A673 (cell line): Measurements from ENCODE around the gene TBC1D16. TPM values are rescaled to one million over a fixed set of nuclear protein-coding genes. Genes with fewer than 3 reads are reported as not detected.

Experiments used
- BruUV-seq: library from RNA; stranded (reverse); fragments of 400-500 nt; replicated peaks from 2 replicates; lab custom pipeline; 2021; lab: Mats Ljungman, UMichigan
- CTCF ChIA-PET: fragments of 300-600 bp; sonication (Branson Sonifier 250); formaldehyde crosslinking; loops from one replicate; lab custom pipeline; 2022; ENCODE audit warnings: antibody characterized with exemption; lab: Charles Lee
- POLR2A ChIA-PET: fragments of 300-600 bp; sonication (Branson Sonifier 250); formaldehyde crosslinking; loops from one replicate; lab custom pipeline; 2022; ENCODE audit warnings: antibody characterized with exemption; ENCODE audit not compliant: low non-redundant PET; lab: Charles Lee
- DNase-seq: peaks from one replicate; pipeline ENCODE4 v3.0.0-alpha.2; 2015; ENCODE audit warnings: low spot score
- H3K27ac ChIP-seq: fragments of 200-600 bp; sonication (generic); 2 replicates; pipeline ENCODE4 v1.5.1; 2016; ENCODE audit warnings: mixed run types, low read depth, mild to moderate bottlenecking, mixed read lengths, antibody characterized with exemption, low read length; ENCODE audit not compliant: poor library complexity, severe bottlenecking
- H3K27me3 ChIP-seq: fragments of 200-600 bp; sonication (generic); replicated peaks from 2 replicates; pipeline ENCODE4 v1.6.1; 2017; ENCODE audit warnings: mixed run types, low read depth, mild to moderate bottlenecking, mixed read lengths, antibody characterized with exemption, low read length; ENCODE audit not compliant: insufficient read depth, poor library complexity
- H3K36me3 ChIP-seq: fragments of 200-600 bp; sonication (generic); 2 replicates; pipeline ENCODE4 v1.6.1; 2016; ENCODE audit warnings: mixed run types, mild to moderate bottlenecking, mixed read lengths, antibody characterized with exemption, low read length; ENCODE audit not compliant: insufficient read depth, poor library complexity, severe bottlenecking
- H3K4me1 ChIP-seq: fragments of 200-600 bp; sonication (generic); 2 replicates; pipeline ENCODE4 v1.6.1; 2017; ENCODE audit warnings: mixed run types, mild to moderate bottlenecking, mixed read lengths, antibody characterized with exemption, low read length; ENCODE audit not compliant: insufficient read depth, poor library complexity, severe bottlenecking
- H3K4me3 ChIP-seq: fragments of 200-600 bp; sonication (generic); 2 replicates; pipeline ENCODE4 v1.5.1; 2016; ENCODE audit warnings: low read depth, mixed run types, mild to moderate bottlenecking, mixed read lengths, low read length; ENCODE audit not compliant: poor library complexity, severe bottlenecking
- H3K9me3 ChIP-seq: fragments of 200-600 bp; sonication (generic); 2 replicates; pipeline ENCODE4 v1.6.1; 2016; ENCODE audit warnings: mixed run types, low read depth, mild to moderate bottlenecking, mixed read lengths, antibody characterized with exemption, low read length; ENCODE audit not compliant: poor library complexity, severe bottlenecking
- EZH2 ChIP-seq: fragments of 200-600 bp; sonication (generic); IDR thresholded peaks from 2 replicates; pipeline ENCODE4 v1.6.1; 2017; ENCODE audit warnings: borderline replicate concordance, low read depth, mild to moderate bottlenecking, mixed read lengths, antibody characterized with exemption, low read length; ENCODE audit not compliant: poor library complexity, severe bottlenecking
- intact Hi-C: fragments of 100-400 bp; cut with micrococcal nuclease; formaldehyde crosslinking; loops from one replicate; pipeline ENCODE4 v1.10.0; 2022; ENCODE audit not compliant: unreplicated experiment
- total RNA-seq: library from RNA; stranded (reverse); gene quantifications from 2 replicates; pipeline ENCODE4 v1.2.3, GENCODE V29; 2021
- TF ChIP-seq, protein P1 (sequence below): fragments of 300-800, 200-600 bp; sonication (generic); conservative IDR thresholded peaks from 2 replicates; pipeline ENCODE4 v1.5.1; 2017; ENCODE audit warnings: low read depth, mild to moderate bottlenecking, antibody characterized with exemption, low read length, moderate library complexity, mixed read lengths

Gene TBC1D16
- total RNA-seq, 1 experiment from 2014 or later, result 49.1 TPM

DNA sequence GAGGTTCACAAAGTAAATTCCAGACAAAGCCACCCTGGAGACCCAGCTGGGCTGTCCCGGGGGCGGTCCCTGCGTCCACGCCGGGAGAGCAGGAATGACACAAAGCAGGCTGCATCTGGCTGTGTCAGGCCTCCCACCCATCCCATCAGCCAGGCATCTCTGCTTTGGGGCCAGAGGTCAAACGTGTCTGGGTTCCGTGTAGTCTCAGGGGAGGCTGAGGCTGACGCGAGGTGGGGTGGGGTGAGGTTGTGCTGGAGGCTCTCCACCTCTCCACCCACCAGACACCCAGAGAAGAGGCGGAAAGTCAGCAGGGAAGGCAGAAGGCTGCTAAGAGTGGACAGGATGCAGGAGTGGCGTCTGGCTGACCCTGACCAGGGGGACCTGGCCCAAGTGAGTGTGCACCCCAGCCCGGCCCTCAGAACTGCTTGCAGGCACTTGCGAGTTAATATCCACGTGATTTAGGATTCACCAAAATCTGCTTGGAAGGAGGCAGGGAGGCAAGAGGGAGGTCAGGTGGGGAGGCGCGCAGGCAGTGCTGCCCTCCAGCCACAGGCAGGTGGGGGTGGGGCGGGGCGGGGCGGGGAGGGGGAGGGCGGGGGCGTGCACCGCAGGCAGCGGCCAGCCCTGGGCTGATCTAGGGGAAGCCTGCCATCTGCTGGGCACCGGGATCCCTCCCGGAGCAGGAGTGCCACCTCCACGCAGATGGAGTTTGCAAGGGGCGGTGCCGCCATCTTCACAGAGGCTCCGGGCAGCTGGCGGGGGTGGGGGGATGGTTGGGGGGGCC is 44.3 kb downstream of the TBC1D16 start:
- H3K4me1 ChIP-seq, result peaks cover 41% of the 10 kb centered on the region
- no TSS peak for BruUV-seq
- peak overlapping the region; percentile 48 for H3K4me3 ChIP-seq
- no peaks in the 10 kb centered on the region for H3K27me3 ChIP-seq
- H3K36me3 ChIP-seq, result no peaks in the 10 kb centered on the region
- ChIA-PET CTCF (interaction anchor here (0.6 kb wide), 1 partner anchor 183 kb away, joined by 3 read pairs; no protein-coding TSS in a partner anchor), POLR2A (interaction anchor here (0.6 kb wide), 1 partner anchor 177 kb away, joined by 3 read pairs; no protein-coding TSS in a partner anchor)
- intact Hi-C loops, result loop anchor here (2.0 to 5.0 kb wide), 2 partner anchors 199 to 245 kb away; no protein-coding TSS in a partner anchor
- no peaks in the 10 kb centered on the region for H3K9me3 ChIP-seq
- peak overlapping the region; percentile 67 for H3K27ac ChIP-seq
- TF ChIP-seq, protein P1, sequence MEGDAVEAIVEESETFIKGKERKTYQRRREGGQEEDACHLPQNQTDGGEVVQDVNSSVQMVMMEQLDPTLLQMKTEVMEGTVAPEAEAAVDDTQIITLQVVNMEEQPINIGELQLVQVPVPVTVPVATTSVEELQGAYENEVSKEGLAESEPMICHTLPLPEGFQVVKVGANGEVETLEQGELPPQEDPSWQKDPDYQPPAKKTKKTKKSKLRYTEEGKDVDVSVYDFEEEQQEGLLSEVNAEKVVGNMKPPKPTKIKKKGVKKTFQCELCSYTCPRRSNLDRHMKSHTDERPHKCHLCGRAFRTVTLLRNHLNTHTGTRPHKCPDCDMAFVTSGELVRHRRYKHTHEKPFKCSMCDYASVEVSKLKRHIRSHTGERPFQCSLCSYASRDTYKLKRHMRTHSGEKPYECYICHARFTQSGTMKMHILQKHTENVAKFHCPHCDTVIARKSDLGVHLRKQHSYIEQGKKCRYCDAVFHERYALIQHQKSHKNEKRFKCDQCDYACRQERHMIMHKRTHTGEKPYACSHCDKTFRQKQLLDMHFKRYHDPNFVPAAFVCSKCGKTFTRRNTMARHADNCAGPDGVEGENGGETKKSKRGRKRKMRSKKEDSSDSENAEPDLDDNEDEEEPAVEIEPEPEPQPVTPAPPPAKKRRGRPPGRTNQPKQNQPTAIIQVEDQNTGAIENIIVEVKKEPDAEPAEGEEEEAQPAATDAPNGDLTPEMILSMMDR, result peak; percentile 59
- no peak for TF ChIP-seq EZH2
- DNase-seq, result peak; percentile 90

DNA sequence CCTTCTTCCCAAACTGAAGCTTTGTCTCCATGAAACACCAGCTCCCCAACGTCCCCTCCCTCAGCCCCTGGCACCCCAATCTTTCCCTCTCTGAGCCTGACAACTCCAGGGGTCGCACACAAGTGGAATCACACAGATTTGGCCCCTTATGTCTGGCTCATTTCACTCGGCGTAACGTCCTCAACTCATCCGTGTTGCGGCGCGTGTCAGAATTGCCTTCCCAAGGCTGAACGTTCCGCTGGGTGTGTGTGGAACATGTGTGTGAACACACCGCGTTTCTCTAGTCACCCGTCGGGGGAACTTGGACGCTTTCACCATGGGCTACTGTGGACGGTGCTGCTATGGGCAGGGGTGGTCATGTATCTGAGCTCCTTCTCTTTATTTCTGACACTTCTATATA is 45.0 kb downstream of the TBC1D16 start:
- no peaks in the 10 kb centered on the region for H3K27me3 ChIP-seq
- no peak overlapping the region for H3K4me3 ChIP-seq
- no peaks in the 10 kb centered on the region for H3K36me3 ChIP-seq
- peaks cover 48% of the 10 kb centered on the region for H3K4me1 ChIP-seq
- BruUV-seq, result no TSS peak
- CTCF ChIA-PET, result no interaction called here
- POLR2A ChIA-PET, result interaction anchor here (0.6 kb wide), 1 partner anchor 177 kb away, joined by 3 read pairs; no protein-coding TSS in a partner anchor
- intact Hi-C loops, result loop anchor here (2.0 to 5.0 kb wide), 2 partner anchors 198 to 244 kb away; no protein-coding TSS in a partner anchor
- TF ChIP-seq EZH2, result no peak
- TF ChIP-seq, protein P1, result no peak
- no peak for DNase-seq
- H3K9me3 ChIP-seq, result no peaks in the 10 kb centered on the region
- no peak overlapping the region for H3K27ac ChIP-seq

DNA sequence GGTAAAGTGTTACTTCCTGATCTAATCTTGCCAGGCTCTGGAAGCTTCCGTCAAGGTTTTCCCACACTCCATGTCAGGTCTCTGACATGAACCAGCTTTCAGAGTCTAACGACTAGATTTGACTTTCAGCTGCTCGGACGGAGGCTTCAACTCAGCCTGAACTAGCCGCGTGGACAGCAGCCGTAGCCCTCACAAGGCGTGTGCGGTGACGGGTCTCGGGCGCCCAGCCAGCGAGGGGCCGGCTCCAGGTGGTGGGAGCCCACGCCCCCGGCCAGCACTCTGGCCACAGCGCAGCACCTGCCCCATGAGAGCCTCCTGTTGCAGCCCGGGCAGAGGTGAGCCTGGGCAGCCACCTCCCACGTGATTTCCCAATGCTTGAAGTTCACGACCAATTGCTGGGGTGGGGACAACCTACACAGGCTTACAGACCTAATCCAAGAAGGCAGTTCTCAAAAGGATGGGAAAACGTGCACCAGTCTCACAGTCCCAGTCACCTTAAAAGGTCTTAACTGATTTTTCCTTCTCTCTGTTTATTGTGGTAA is 45.5 kb downstream of the TBC1D16 start:
- TF ChIP-seq, protein P1, result no peak
- no peak for TF ChIP-seq EZH2
- H3K36me3 ChIP-seq, result no peaks in the 10 kb centered on the region
- no peaks in the 10 kb centered on the region for H3K9me3 ChIP-seq
- ChIA-PET CTCF (no interaction called here), POLR2A (no interaction called here)
- H3K4me1 ChIP-seq, result peaks cover 52% of the 10 kb centered on the region
- intact Hi-C loops, result loop anchor here (2.0 to 5.0 kb wide), 2 partner anchors 198 to 243 kb away; no protein-coding TSS in a partner anchor
- BruUV-seq, result no TSS peak
- H3K4me3 ChIP-seq, result no peak overlapping the region
- no peak for DNase-seq
- no peak overlapping the region for H3K27ac ChIP-seq
- no peaks in the 10 kb centered on the region for H3K27me3 ChIP-seq
